Fibroblast of skin of right biceps (primary cell): ENCODE measurements around the gene NCOA5.

Source experiments
- DNase-seq: peaks from one replicate; pipeline ENCODE4 v3.0.0-alpha.2; 2013

NCOA5 gene

GRCh38 chr20:46088409-46089166, 1.2 kb downstream of the NCOA5 start:
- peak; percentile 22 for DNase-seq

DNA sequence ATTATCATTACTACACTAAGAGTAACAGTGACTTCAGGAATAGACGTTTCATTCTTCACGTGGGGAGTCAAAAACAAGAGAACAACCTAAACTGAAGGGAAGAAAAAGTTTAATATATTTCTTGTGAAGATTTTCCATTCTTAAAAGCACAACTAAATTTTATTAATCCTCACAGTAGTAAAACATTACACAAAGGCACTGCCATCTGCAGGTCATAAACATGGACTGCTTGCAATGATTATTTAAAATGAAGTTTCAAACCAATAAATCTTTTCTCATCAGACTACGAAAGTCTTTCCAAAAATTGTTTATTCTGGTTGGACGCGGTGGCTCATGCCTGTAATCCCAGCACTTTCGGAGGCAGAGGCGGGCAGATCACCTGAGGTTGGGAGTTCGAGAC, 2.6 kb downstream of the NCOA5 start:
- DNase-seq = no peak

GRCh38 chr20:46085179-46085851, 4.4 kb downstream of the NCOA5 start:
- peak; percentile 26 for DNase-seq

GRCh38 chr20:46084805-46085178, 5.0 kb downstream of the NCOA5 start:
- DNase-seq = no peak

- DNase-seq = no peak
These were observed 6.2 kb downstream of the NCOA5 start for GRCh38 chr20:46083531-46084061.

DNA sequence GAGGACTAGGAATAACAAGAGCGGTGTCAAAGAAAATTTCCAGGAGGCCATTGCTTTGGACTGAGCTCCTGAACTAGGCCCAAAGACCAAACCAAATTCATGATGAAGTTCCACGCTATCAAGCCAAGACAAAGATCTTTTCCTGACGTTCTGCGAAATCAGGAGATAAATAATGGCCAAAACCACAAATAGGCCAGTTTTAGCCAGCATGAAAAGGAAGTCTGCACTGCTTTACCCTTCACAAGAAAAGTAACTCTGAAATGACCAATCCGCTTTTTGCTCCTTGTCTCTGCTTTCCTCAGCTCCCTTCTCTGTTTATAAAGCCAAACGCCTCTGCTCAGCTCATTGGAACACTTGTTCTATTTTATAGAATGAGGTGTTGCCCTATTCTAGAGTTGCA, 6.7 kb downstream of the NCOA5 start:
- no peak for DNase-seq

- DNase-seq = no peak
These were observed 8.7 kb downstream of the NCOA5 start for GRCh38 chr20:46081074-46081473.

- DNase-seq = no peak
These were observed 10.8 kb downstream of the NCOA5 start for GRCh38 chr20:46078954-46079353.

- DNase-seq = no peak
These were observed 12.0 kb downstream of the NCOA5 start for GRCh38 chr20:46077642-46078305.

- no peak for DNase-seq
These were observed 13.0 kb downstream of the NCOA5 start for GRCh38 chr20:46076806-46077205.

- DNase-seq = no peak
These were observed 15.8 kb downstream of the NCOA5 start for GRCh38 chr20:46074006-46074405.

GRCh38 chr20:46073443-46073842, 16.3 kb downstream of the NCOA5 start:
- DNase-seq = no peak

DNA sequence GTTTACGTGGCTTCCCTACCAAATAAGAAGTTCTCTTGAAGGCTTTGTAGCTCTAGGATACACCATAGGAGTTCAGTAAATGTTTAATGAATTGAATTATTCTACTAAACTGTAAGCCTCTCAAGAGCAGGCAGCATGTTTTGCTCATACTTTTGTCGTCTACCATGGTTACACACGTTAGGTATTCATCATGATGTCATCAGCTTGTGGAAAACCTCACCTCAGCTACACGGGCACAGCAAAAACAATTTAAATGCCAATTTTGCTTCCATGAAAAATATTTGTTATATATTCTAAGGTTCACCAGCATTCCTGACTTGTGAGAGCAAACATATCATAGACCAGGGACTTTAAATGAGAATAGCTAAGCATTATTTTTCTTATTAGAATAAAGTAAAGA, 16.7 kb downstream of the NCOA5 start:
- DNase-seq = no peak

DNA sequence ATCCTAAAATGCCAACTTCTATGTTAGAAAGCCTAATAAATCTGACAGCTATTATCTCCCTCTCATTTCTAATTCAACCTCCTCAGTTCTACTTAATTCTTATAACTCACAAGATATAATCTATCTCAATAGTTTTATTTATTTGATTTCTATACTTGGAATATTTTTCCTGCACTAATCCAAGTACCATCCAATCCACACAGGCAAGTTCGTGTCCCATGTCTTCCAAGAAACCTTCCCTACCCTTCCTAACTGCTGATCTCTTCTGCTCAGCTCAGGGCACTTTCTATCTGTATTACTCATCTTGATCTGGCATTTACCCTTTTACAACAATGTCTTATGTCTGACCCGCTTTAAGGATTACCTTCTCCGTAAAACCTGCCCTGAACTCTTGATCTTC, 18.2 kb downstream of the NCOA5 start:
- no peak for DNase-seq

GRCh38 chr20:46070215-46070900, 19.4 kb downstream of the NCOA5 start:
- peak; percentile 69 for DNase-seq

DNA sequence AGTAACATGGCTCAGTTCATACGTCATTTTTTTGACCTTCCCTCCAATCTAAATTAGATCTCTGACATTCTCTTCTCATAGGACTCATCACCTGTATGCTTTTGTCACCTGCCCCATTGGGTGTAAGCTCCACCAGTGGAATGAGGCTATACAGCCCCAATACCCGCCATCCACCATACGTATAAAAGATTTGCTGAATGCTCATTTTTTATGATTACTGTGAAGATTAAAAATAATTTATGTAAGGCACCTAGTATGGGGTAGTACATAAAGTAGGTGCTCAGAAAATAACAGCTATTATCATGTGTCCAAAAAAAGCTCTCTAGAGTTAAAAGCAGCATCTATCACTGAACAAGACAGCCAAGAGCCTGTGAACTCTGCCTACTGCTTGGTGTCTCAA, 24.1 kb downstream of the NCOA5 start:
- no peak for DNase-seq

- no peak for DNase-seq
These were observed 24.8 kb downstream of the NCOA5 start for GRCh38 chr20:46065006-46065405.

- DNase-seq = no peak
These were observed 26.1 kb downstream of the NCOA5 start for GRCh38 chr20:46063652-46064054.

DNA sequence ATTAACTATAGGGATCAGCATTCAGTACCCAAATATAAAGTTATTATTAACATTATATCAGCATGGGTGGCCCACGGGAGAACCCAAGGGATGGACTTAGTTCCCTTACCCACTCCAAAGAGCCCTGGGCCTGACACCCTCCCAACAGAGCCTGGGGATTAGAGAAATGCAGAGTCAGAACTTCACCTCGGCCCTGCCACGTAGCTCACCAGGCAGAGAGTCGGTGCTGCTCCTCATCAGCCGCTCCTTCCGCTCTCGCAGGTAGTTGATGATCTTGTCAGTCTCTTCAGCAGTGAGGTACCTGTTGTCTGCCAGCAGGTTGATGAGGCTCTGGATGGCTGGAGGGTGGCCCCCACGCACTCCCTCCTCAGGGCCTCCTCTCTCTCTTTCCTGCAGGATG, 26.6 kb downstream of the NCOA5 start:
- DNase-seq = no peak

DNA sequence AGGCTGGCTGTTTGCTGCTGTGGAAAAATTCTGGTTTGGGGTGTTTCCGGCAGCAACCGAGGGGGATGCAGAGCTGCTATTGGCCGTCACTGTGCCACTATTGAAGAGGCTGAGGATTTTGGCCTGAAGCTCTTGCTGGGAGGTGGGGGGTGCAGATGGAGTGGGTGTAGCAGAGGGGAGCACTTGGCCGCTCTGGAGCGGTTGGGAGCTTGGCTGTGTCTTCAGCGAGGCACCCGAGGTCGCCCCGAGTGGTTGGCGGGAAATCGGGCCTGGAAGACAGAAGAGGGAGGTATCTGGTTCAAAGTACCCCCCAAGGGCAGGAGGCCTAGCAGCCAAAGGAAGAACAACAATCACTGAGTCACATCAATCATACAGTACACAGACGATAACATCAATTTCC, 27.1 kb downstream of the NCOA5 start:
- DNase-seq = no peak

DNA sequence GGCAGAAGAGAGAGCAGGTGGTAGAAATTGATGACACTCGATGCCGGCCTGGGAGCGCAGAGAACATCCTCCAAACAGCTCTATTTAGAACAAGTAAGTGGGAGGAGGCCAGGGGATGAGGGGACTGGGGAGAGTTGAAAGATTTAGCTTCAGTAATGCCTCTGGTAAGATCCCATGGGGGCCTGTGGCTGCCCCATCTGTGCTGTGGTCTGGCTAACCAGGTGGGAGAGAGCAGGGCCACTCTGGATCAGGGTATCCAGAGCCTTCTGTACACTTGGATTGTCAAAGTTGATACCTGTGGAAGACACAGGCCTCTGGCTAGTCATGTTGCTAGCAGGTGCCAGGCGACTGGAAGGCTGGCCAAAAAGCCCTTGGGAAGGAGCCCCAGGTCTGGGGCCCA, 27.6 kb downstream of the NCOA5 start:
- no peak for DNase-seq

- no peak for DNase-seq
These were observed 28.8 kb downstream of the NCOA5 start for GRCh38 chr20:46060975-46061374.

- DNase-seq = peak; percentile 2
These were observed 29.4 kb downstream of the NCOA5 start for GRCh38 chr20:46060301-46060881.
